ENCODE results near the gene IL6.
"Not testable (repeated sequence)": the region's sequence is repeated elsewhere in the genome, so short reads cannot be mapped to it uniquely, and the experiment has no call there.

IL6 gene

GRCh38 chr7:22702516-22702915, 24.5 kb upstream of the IL6 start:
- H3K79me2 ChIP-seq (ENCODE audit: insufficient read depth, low read length): no peaks in the 10 kb centered on the region
- no peaks in the 10 kb centered on the region for H4K20me1 ChIP-seq (ENCODE audit: low read depth, low read length)
- H3K4me2 ChIP-seq (ENCODE audit: low read depth, low read length, poor library complexity, severe bottlenecking): no peak overlapping the region
- no peaks in the 10 kb centered on the region for H3K36me3 ChIP-seq (ENCODE audit: low read length)
- TF ChIP-seq CTCF (IDR thresholded peaks at IDR 0.05; ENCODE audit: insufficient read depth, low read length, poor library complexity, severe bottlenecking) (no peak), EZH2phosphoT487 (conservative IDR thresholded peaks at IDR 0.05; ENCODE audit: low read length) (no peak)
- no peaks in the 10 kb centered on the region for H3F3A ChIP-seq (ENCODE audit: insufficient read depth)
- H3K9me3 ChIP-seq (ENCODE audit: insufficient read depth, low read length): no peaks in the 10 kb centered on the region
- H2AFZ ChIP-seq (ENCODE audit: low read depth, low read length, severe bottlenecking): no peak overlapping the region
- no peaks in the 10 kb centered on the region for H3K27me3 ChIP-seq (ENCODE audit: low read length)
- H3K9ac ChIP-seq (ENCODE audit: low read length): no peak overlapping the region
- no peaks in the 10 kb centered on the region for H3K9me2 ChIP-seq (replicated peaks; ENCODE audit: insufficient read depth, low read length)
- no peak overlapping the region for H3K27ac ChIP-seq (ENCODE audit: low read depth, low read length)
- no peak overlapping the region for H3K4me3 ChIP-seq (ENCODE audit: insufficient read depth, low read length, poor library complexity, severe bottlenecking)

GRCh38 chr7:22703107-22703855, 23.7 kb upstream of the IL6 start:
- H3K9me3 ChIP-seq (ENCODE audit: insufficient read depth, low read length); H3K79me2 ChIP-seq (ENCODE audit: insufficient read depth, low read length); H3K9ac ChIP-seq (ENCODE audit: low read length); H3K4me3 ChIP-seq (ENCODE audit: insufficient read depth, low read length, poor library complexity, severe bottlenecking); H3K9me2 ChIP-seq (replicated peaks; ENCODE audit: insufficient read depth, low read length); H3K27ac ChIP-seq (ENCODE audit: low read depth, low read length); H3K27me3 ChIP-seq (ENCODE audit: low read length); H3K36me3 ChIP-seq (ENCODE audit: low read length); H3F3A ChIP-seq (ENCODE audit: insufficient read depth); H2AFZ ChIP-seq (ENCODE audit: low read depth, low read length, severe bottlenecking); H4K20me1 ChIP-seq (ENCODE audit: low read depth, low read length); H3K4me2 ChIP-seq (ENCODE audit: low read depth, low read length, poor library complexity, severe bottlenecking): not testable (repeated sequence)

GRCh38 chr7:22703978-22704610, 22.9 kb upstream of the IL6 start:
- not testable (repeated sequence) for H4K20me1 ChIP-seq (ENCODE audit: low read depth, low read length); H3K9ac ChIP-seq (ENCODE audit: low read length); H3F3A ChIP-seq (ENCODE audit: insufficient read depth); H3K27ac ChIP-seq (ENCODE audit: low read depth, low read length); H3K36me3 ChIP-seq (ENCODE audit: low read length); H3K79me2 ChIP-seq (ENCODE audit: insufficient read depth, low read length); H3K4me3 ChIP-seq (ENCODE audit: insufficient read depth, low read length, poor library complexity, severe bottlenecking); H3K9me3 ChIP-seq (ENCODE audit: insufficient read depth, low read length); H3K27me3 ChIP-seq (ENCODE audit: low read length); H2AFZ ChIP-seq (ENCODE audit: low read depth, low read length, severe bottlenecking); H3K9me2 ChIP-seq (replicated peaks; ENCODE audit: insufficient read depth, low read length); H3K4me2 ChIP-seq (ENCODE audit: low read depth, low read length, poor library complexity, severe bottlenecking)

- not testable (repeated sequence) for H2AFZ ChIP-seq (ENCODE audit: low read depth, low read length, severe bottlenecking); H3K9ac ChIP-seq (ENCODE audit: low read length); H3K4me2 ChIP-seq (ENCODE audit: low read depth, low read length, poor library complexity, severe bottlenecking); H3K9me3 ChIP-seq (ENCODE audit: insufficient read depth, low read length); H3K9me2 ChIP-seq (replicated peaks; ENCODE audit: insufficient read depth, low read length); H3F3A ChIP-seq (ENCODE audit: insufficient read depth); H4K20me1 ChIP-seq (ENCODE audit: low read depth, low read length); H3K36me3 ChIP-seq (ENCODE audit: low read length); H3K27me3 ChIP-seq (ENCODE audit: low read length); H3K27ac ChIP-seq (ENCODE audit: low read depth, low read length); H3K79me2 ChIP-seq (ENCODE audit: insufficient read depth, low read length); H3K4me3 ChIP-seq (ENCODE audit: insufficient read depth, low read length, poor library complexity, severe bottlenecking)
These were observed 22.3 kb upstream of the IL6 start for GRCh38 chr7:22704722-22705121.

GRCh38 chr7:22705874-22706273, 21.1 kb upstream of the IL6 start:
- H4K20me1 ChIP-seq (ENCODE audit: low read depth, low read length); H3K9me3 ChIP-seq (ENCODE audit: insufficient read depth, low read length); H3K79me2 ChIP-seq (ENCODE audit: insufficient read depth, low read length); H3K4me3 ChIP-seq (ENCODE audit: insufficient read depth, low read length, poor library complexity, severe bottlenecking); H3K9ac ChIP-seq (ENCODE audit: low read length); H3F3A ChIP-seq (ENCODE audit: insufficient read depth); H3K27ac ChIP-seq (ENCODE audit: low read depth, low read length); H3K36me3 ChIP-seq (ENCODE audit: low read length); H2AFZ ChIP-seq (ENCODE audit: low read depth, low read length, severe bottlenecking); H3K27me3 ChIP-seq (ENCODE audit: low read length); H3K4me2 ChIP-seq (ENCODE audit: low read depth, low read length, poor library complexity, severe bottlenecking); H3K9me2 ChIP-seq (replicated peaks; ENCODE audit: insufficient read depth, low read length): not testable (repeated sequence)

GRCh38 chr7:22707026-22707691, 19.8 kb upstream of the IL6 start:
- not testable (repeated sequence) for H3K4me2 ChIP-seq (ENCODE audit: low read depth, low read length, poor library complexity, severe bottlenecking)

GRCh38 chr7:22708214-22708613, 18.8 kb upstream of the IL6 start:
- not testable (repeated sequence) for H3F3A ChIP-seq (ENCODE audit: insufficient read depth); H3K27ac ChIP-seq (ENCODE audit: low read depth, low read length); H3K27me3 ChIP-seq (ENCODE audit: low read length); H3K9ac ChIP-seq (ENCODE audit: low read length); H3K4me3 ChIP-seq (ENCODE audit: insufficient read depth, low read length, poor library complexity, severe bottlenecking); H4K20me1 ChIP-seq (ENCODE audit: low read depth, low read length); H2AFZ ChIP-seq (ENCODE audit: low read depth, low read length, severe bottlenecking); H3K36me3 ChIP-seq (ENCODE audit: low read length); H3K9me3 ChIP-seq (ENCODE audit: insufficient read depth, low read length); H3K9me2 ChIP-seq (replicated peaks; ENCODE audit: insufficient read depth, low read length); H3K4me2 ChIP-seq (ENCODE audit: low read depth, low read length, poor library complexity, severe bottlenecking); H3K79me2 ChIP-seq (ENCODE audit: insufficient read depth, low read length)

More at GRCh38 chr7:22707026-22707691, 19.8 kb upstream of the IL6 start:
- H3K36me3 ChIP-seq (ENCODE audit: low read length); H4K20me1 ChIP-seq (ENCODE audit: low read depth, low read length); H3K79me2 ChIP-seq (ENCODE audit: insufficient read depth, low read length); H2AFZ ChIP-seq (ENCODE audit: low read depth, low read length, severe bottlenecking); H3K27ac ChIP-seq (ENCODE audit: low read depth, low read length); H3K27me3 ChIP-seq (ENCODE audit: low read length); H3F3A ChIP-seq (ENCODE audit: insufficient read depth); H3K9ac ChIP-seq (ENCODE audit: low read length); H3K4me3 ChIP-seq (ENCODE audit: insufficient read depth, low read length, poor library complexity, severe bottlenecking); H3K9me2 ChIP-seq (replicated peaks; ENCODE audit: insufficient read depth, low read length); H3K9me3 ChIP-seq (ENCODE audit: insufficient read depth, low read length): not testable (repeated sequence)

Measured in SU-DHL-6 (cell line).